GM19023 (cell line): Measurements from ENCODE around the gene NONO.
"Not testable (repeated sequence)": the region's sequence is repeated elsewhere in the genome, so short reads cannot be mapped to it uniquely, and the experiment has no call there.

Experiments used
- ATAC-seq: cut with Tn5 transposase; IDR thresholded peaks from one replicate; pipeline ENCODE4 v1.9.1; 2021; ENCODE audit warnings: mild to moderate bottlenecking, moderate library complexity; ENCODE audit not compliant: unreplicated experiment

NONO gene

GRCh38 chrX:71283403-71284143 is at the start of gene NONO:
NONO (plus strand) TSS chrX:71283635; CDS start chrX:71290638, 7,003 bp downstream.
- ATAC-seq = peak; percentile 86

- ATAC-seq = no peak
Observed at GRCh38 chrX:71235482-71235881, 48.0 kb upstream of the NONO start.

GRCh38 chrX:71236836-71237235 is 46.6 kb upstream of the NONO start:
- ATAC-seq = no peak

GRCh38 chrX:71239781-71240180 is 43.7 kb upstream of the NONO start:
- no peak for ATAC-seq

- no peak for ATAC-seq
Observed at GRCh38 chrX:71241301-71241700, 42.1 kb upstream of the NONO start.

GRCh38 chrX:71244359-71245128 is 38.9 kb upstream of the NONO start:
- ATAC-seq = no peak

GRCh38 chrX:71245159-71245558 is 38.3 kb upstream of the NONO start:
- no peak for ATAC-seq

GRCh38 chrX:71250841-71251240 is 32.6 kb upstream of the NONO start:
- no peak for ATAC-seq

GRCh38 chrX:71251466-71251973 is 31.9 kb upstream of the NONO start:
- ATAC-seq = no peak

- ATAC-seq = no peak
Observed at GRCh38 chrX:71252221-71252620, 31.2 kb upstream of the NONO start.

GRCh38 chrX:71253253-71254091 is 30.0 kb upstream of the NONO start:
- ATAC-seq = no peak

GRCh38 chrX:71254092-71254963 is 29.1 kb upstream of the NONO start, which contains the start of gene ZMYM3:
ZMYM3 (minus strand) TSS chrX:71254140; CDS start chrX:71253255, 885 bp downstream.
- ATAC-seq = peak; percentile 83

- ATAC-seq = no peak
Observed at GRCh38 chrX:71256051-71256450, 27.4 kb upstream of the NONO start.

GRCh38 chrX:71256856-71257255 is 26.6 kb upstream of the NONO start:
- no peak for ATAC-seq

- not testable (repeated sequence) for ATAC-seq
Observed at GRCh38 chrX:71268624-71269023, 14.8 kb upstream of the NONO start.

GRCh38 chrX:71269801-71270395 is 13.5 kb upstream of the NONO start:
- ATAC-seq = no peak

- not testable (repeated sequence) for ATAC-seq
Observed at GRCh38 chrX:71272313-71272712, 11.1 kb upstream of the NONO start.

GRCh38 chrX:71281300-71281699 is 2.1 kb upstream of the NONO start:
- ATAC-seq = not testable (repeated sequence)

GRCh38 chrX:71282514-71283402 is 677 bp upstream of the NONO start:
- peak; percentile 31 for ATAC-seq
